GM12874 (cell line): ENCODE data around the gene MKRN2OS.

ENCODE experiments used
- CTCF ChIP-seq: IDR thresholded peaks from 2 replicates; pipeline ENCODE4 v1.5.1; 2011; ENCODE audit warnings: low read depth, mild to moderate bottlenecking, control low read depth, low read length, moderate library complexity; ENCODE audit not compliant: insufficient read depth

MKRN2OS gene

DNA sequence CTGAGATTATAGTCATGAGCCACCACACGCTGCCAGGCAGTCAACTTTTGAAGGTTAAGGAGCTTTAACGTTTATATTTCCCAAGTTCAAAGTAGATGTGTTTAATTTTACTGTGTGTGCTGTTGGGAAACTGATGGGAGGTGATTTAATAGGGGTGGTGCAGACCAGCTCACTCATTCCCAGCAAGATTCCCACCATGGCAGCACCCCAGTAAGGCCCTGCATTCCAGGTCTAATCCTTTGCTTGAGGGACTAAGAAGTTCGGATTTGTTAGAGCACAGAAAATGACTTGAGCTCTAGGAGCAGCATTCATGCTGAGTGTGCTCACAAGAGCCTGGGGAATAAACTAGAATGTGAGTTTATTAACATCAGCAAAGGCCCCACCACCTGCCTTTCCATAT, 35.8 kb downstream of the MKRN2OS start:
- no peak for TF ChIP-seq CTCF

GRCh38 chr3:12508291-12508700, 37.0 kb downstream of the MKRN2OS start:
- TF ChIP-seq CTCF = no peak

DNA sequence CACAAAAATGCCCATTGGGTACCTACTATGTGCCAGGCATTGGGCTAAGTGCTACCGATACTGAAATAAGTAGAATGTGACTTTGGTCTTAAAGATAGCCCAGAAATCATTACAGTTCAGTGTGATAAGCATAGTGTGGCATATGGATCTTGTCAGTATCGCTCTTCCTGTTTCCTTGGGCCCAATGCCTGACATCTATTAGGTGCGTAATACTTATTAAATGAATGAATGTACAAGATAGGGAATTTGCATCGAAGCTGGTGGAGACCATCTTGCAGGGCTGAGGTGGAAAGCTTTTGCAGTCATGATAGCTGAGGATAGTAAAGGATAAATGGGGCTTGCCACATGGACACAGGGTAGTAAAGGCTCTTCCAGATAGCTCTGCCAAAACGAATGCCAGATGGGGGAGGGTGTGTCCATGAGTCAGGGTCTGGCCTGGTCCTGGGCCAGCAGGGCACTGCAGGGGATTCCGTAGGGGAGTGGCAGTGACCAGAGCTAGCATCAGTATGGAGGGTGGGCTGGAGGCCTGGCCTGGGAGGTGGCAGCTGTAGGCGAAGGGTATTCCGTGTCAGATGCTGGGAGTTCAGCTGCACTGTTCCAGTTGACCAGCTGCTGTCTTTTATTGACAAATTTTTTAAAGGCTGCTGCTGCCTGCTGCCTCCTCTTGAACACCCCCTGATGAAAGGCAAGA, 37.6 kb downstream of the MKRN2OS start:
- no peak for TF ChIP-seq CTCF

DNA sequence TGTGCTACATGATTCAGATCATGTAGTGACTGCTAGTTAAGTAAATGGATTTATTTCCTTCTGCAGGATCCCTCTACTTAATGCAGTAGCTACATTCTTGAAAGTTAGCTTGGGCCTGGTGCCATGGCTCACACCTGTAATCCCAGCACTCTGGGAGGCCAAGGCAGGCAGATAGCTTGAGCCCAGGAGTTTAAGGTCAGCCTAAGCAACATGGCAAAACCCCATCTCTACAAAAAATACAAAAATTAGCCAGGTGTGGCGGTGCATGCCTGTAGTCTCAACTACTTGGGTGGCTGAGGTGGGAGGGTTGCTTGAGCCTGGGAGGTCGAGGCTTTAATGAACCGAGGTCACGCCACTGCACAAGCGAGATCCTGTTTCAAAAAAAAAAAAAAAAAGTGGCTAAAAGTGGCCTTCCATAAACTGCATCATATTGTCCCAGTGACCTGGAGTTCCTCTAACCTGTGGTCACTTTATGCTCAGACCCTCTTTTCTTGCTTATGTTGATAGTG, 39.0 kb downstream of the MKRN2OS start:
- TF ChIP-seq CTCF = no peak

DNA sequence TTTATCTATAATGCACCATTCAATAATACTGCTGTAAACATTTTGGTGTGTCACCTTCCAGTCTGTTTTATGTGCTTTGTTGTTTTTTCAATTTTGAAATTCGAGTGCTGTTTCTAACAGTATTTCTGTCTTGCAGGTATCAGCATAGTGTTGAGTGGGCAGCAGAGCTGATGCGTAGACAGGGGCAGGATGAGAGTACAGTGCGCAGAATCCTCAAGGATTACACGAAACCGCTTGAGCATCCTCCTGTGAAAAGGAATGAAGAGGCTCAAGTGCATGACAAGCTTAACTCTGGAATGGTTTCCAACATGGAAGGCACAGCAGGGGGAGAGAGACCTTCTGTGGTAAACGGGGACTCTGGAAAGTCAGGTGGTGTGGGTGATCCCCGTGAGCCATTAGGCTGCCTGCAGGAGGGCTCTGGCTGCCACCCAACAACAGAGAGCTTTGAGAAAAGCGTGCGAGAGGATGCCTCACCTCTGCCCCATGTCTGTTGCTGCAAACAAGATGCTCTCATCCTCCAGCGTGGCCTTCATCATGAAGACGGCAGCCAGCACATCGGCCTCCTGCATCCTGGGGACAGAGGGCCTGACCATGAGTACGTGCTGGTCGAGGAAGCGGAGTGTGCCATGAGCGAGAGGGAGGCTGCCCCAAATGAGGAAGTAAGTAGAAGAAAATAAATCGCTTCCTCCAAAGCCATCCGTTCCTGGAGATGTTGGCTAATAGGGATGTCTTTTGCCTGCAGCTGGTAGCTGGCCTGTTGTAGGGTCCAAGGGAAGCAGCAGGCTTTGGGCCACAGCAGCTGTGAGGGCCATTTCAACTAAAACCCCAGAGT, 42.0 kb downstream of the MKRN2OS start:
- no peak for TF ChIP-seq CTCF

- no peak for TF ChIP-seq CTCF
Observed at GRCh38 chr3:12501360-12502020, 43.8 kb downstream of the MKRN2OS start.

DNA sequence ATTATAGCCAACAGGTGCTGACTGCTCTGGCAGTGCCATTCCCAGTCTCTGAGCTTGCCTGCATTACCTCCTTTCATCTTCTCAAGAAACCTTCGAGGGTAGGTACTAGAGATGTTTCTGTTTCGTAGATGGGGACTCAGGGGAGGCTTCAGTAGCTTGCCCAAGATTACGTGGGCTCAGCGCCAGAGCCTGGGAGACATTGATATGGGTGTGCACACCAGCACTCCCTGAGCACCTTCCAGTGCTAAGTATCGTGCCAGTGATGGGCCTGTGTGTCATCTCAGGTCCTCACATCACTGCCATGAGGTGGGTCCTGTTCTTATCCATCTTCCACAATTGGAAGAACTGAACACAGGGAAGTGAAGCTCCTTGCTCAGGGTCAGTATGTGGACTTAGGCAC, 45.8 kb downstream of the MKRN2OS start:
- no peak for TF ChIP-seq CTCF
